ENCODE results near the gene ZNF81.

ZNF81 gene

DNA sequence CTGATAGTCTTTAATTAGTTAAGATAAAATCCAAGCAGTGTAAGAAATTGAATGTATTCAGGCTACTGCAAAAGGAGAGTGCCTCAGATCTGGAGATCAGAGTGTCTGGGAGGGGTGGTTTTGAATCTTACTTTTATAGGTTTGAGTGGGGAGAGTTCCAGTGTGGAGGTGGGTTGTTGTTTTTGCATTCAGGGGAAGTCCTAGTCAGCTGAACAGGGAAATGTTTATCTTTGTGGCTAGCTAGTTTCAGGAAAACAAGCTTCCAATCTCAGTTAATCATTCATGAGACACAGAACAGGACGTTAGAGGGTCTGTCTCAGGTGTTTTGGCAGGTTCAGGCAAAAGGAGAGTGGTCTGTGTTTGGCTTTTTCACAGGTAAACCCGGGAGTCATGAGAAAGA lies 26.0 kb downstream of the ZNF81 start:
- TF ChIP-seq SIN3A (IDR thresholded peaks at IDR 0.05; ENCODE audit: borderline replicate concordance, insufficient read depth, low read length), result no peak
- no peak for TF ChIP-seq TAF1 (IDR thresholded peaks at IDR 0.05; ENCODE audit: borderline replicate concordance, insufficient read depth, low read length)
- TF ChIP-seq POLR2AphosphoS5 (IDR thresholded peaks at IDR 0.05; ENCODE audit: low read depth, low read length), result no peak
- no peak for TF ChIP-seq REST (IDR thresholded peaks at IDR 0.05; ENCODE audit: insufficient read depth in 1 of 2, low read depth in 2 of 2, low read length in 2 of 2)
- no peak for TF ChIP-seq FOXP2 (optimal IDR thresholded peaks at IDR 0.05; ENCODE audit: borderline replicate concordance, extremely low read depth, extremely low read length, insufficient read depth)

- no peak for TF ChIP-seq REST (IDR thresholded peaks at IDR 0.05; ENCODE audit: insufficient read depth in 1 of 2, low read depth in 2 of 2, low read length in 2 of 2)
- no peak for TF ChIP-seq POLR2AphosphoS5 (IDR thresholded peaks at IDR 0.05; ENCODE audit: low read depth, low read length)
- no peak for TF ChIP-seq FOXP2 (optimal IDR thresholded peaks at IDR 0.05; ENCODE audit: borderline replicate concordance, extremely low read depth, extremely low read length, insufficient read depth)
- TF ChIP-seq SIN3A (IDR thresholded peaks at IDR 0.05; ENCODE audit: borderline replicate concordance, insufficient read depth, low read length), result no peak
- no peak for TF ChIP-seq TAF1 (IDR thresholded peaks at IDR 0.05; ENCODE audit: borderline replicate concordance, insufficient read depth, low read length)
Observed at GRCh38 chrX:47863187-47863586, 26.5 kb downstream of the ZNF81 start.

DNA sequence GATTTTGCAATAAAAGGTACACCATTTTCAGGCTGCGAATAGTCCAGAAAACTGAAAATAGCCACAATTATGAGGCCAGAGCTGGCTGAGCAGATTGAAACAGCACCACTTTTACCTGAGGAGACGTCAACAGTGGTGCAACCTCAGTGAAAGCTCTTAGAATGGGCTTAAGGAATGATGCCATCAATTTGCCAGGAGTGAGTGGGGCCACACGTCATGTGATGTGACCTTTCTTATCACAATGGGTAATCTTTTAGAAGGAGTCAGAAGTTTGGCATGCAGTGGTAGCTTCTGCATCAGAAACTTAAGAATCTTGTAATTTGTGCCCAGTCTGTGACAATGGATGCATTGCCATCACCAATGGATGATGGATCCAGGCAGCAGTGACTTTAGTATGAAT lies 27.6 kb downstream of the ZNF81 start:
- TF ChIP-seq FOXP2 (optimal IDR thresholded peaks at IDR 0.05; ENCODE audit: borderline replicate concordance, extremely low read depth, extremely low read length, insufficient read depth), result no peak
- no peak for TF ChIP-seq SIN3A (IDR thresholded peaks at IDR 0.05; ENCODE audit: borderline replicate concordance, insufficient read depth, low read length)
- no peak for TF ChIP-seq REST (IDR thresholded peaks at IDR 0.05; ENCODE audit: insufficient read depth in 1 of 2, low read depth in 2 of 2, low read length in 2 of 2)
- no peak for TF ChIP-seq POLR2AphosphoS5 (IDR thresholded peaks at IDR 0.05; ENCODE audit: low read depth, low read length)
- TF ChIP-seq TAF1 (IDR thresholded peaks at IDR 0.05; ENCODE audit: borderline replicate concordance, insufficient read depth, low read length), result no peak

- TF ChIP-seq TAF1 (IDR thresholded peaks at IDR 0.05; ENCODE audit: borderline replicate concordance, insufficient read depth, low read length) (no peak), POLR2AphosphoS5 (IDR thresholded peaks at IDR 0.05; ENCODE audit: low read depth, low read length) (no peak), FOXP2 (optimal IDR thresholded peaks at IDR 0.05; ENCODE audit: borderline replicate concordance, extremely low read depth, extremely low read length, insufficient read depth) (no peak), SIN3A (IDR thresholded peaks at IDR 0.05; ENCODE audit: borderline replicate concordance, insufficient read depth, low read length) (no peak), REST (IDR thresholded peaks at IDR 0.05; ENCODE audit: insufficient read depth in 1 of 2, low read depth in 2 of 2, low read length in 2 of 2) (no peak)
Observed at GRCh38 chrX:47864785-47865184, 28.1 kb downstream of the ZNF81 start.

- TF ChIP-seq POLR2AphosphoS5 (IDR thresholded peaks at IDR 0.05; ENCODE audit: low read depth, low read length) (no peak), SIN3A (IDR thresholded peaks at IDR 0.05; ENCODE audit: borderline replicate concordance, insufficient read depth, low read length) (no peak), TAF1 (IDR thresholded peaks at IDR 0.05; ENCODE audit: borderline replicate concordance, insufficient read depth, low read length) (no peak), REST (IDR thresholded peaks at IDR 0.05; ENCODE audit: insufficient read depth in 1 of 2, low read depth in 2 of 2, low read length in 2 of 2) (no peak), FOXP2 (optimal IDR thresholded peaks at IDR 0.05; ENCODE audit: borderline replicate concordance, extremely low read depth, extremely low read length, insufficient read depth) (no peak)
Observed at GRCh38 chrX:47873123-47873522, 36.4 kb downstream of the ZNF81 start.

All from PFSK-1 (cell line).